ENCODE results near the gene IKBKG. TPM values are rescaled to one million over a fixed set of nuclear protein-coding genes. Genes with fewer than 3 reads are reported as not detected.
A peak's percentile ranks its signal among the peaks of the same experiment; 100 is the strongest.

The IKBKG gene
- total and polyA plus RNA-seq, 2 of the 13 experiments (the other 11 are each of a cell fraction or from before 2014, with no cell fraction given): 30.6 to 44.3 TPM

DNA sequence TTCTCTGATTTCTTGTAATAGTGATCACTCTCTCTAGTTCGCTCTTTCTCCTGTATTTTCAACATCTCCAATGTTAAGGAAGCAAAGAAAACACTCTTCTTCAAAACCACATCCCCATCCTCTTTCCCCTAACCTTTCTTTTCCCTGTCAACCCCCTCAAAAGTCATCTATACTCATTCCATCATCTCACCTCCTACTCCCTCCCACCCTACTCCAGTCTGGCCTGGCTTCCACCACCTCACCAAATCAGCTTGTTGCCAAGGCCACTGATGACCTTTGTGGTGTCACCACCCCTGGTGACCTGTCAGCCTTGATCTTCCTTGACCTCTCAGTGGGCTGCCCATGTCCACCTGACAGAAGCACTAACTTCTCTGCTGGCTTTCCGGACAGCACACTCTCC is 33.7 kb upstream of the IKBKG start:
- Histone ChIP-seq H3K36me3 (replicated peaks in 1 of 2; ENCODE audit: control insufficient read depth in 1 of 2, insufficient read depth in 2 of 2, low read length in 2 of 2) (no peaks in the 10 kb centered on the region), H3K4me2 (ENCODE audit: low read depth, low read length) (no peak overlapping the region), H3K9ac (ENCODE audit: insufficient read depth, low read depth, low read length) (no peak overlapping the region), H4K20me1 (ENCODE audit: insufficient read depth, low read length) (no peaks in the 10 kb centered on the region), H3K79me2 (ENCODE audit: insufficient read depth, low read length) (no peaks in the 10 kb centered on the region), H2AFZ (ENCODE audit: low read length) (no peak overlapping the region), H3K27ac (ENCODE audit: extremely low read length, insufficient read depth, low read length) (no peak overlapping the region), H3K4me1 (ENCODE audit: insufficient read depth, low read length) (peaks cover 25% of the 10 kb centered on the region), H3K27me3 (ENCODE audit: control insufficient read depth in 1 of 2, insufficient read depth in 2 of 2, low read length in 2 of 2) (no peaks in the 10 kb centered on the region), H3K9me3 (ENCODE audit: low read length) (no peaks in the 10 kb centered on the region), H3K4me3 (replicated peaks in 1 of 3; ENCODE audit: insufficient read depth in 1 of 3, low read depth in 2 of 3, low read length in 3 of 3) (no peak overlapping the region)
- intact Hi-C loops (cut with micrococcal nuclease; ENCODE audit: unreplicated experiment): no loop called here
- no peak for TF ChIP-seq ZNF331 (CRISPR knock-in tag; IDR thresholded peaks at IDR 0.05)
- TF ChIP-seq SIX4 (CRISPR knock-in tag; IDR thresholded peaks at IDR 0.05): no peak
- TF ChIP-seq SRF (IDR thresholded peaks at IDR 0.05; ENCODE audit: low read depth, low read length): no peak
- TF ChIP-seq TEAD3 (CRISPR knock-in tag; optimal IDR thresholded peaks at IDR 0.05; ENCODE audit: borderline replicate concordance): no peak
- peak; percentile 61 for TF ChIP-seq NR2F6 (IDR thresholded peaks at IDR 0.05)
- TF ChIP-seq NR2F6 (CRISPR knock-in tag; IDR thresholded peaks at IDR 0.05): no peak
- TF ChIP-seq SOX13 (IDR thresholded peaks at IDR 0.05): no peak
- TF ChIP-seq SOX13 (CRISPR knock-in tag; conservative IDR thresholded peaks at IDR 0.05 in 1 of 2, IDR thresholded peaks at IDR 0.05 in 1 of 2): no peak
- peak; percentile 39; the same call in 1 of the 2 replicates for TF ChIP-seq NR2F2 (IDR thresholded peaks at IDR 0.05; ENCODE audit: borderline replicate concordance, low read depth)
- TF ChIP-seq SALL2 (CRISPR knock-in tag; IDR thresholded peaks at IDR 0.05): no peak
- TF ChIP-seq RAD51 (IDR thresholded peaks at IDR 0.05; ENCODE audit: borderline replicate concordance): no peak
- no peak for TF ChIP-seq ZBTB3 (CRISPR knock-in tag; IDR thresholded peaks at IDR 0.05; ENCODE audit: borderline replicate concordance, low read depth)
- no peak for TF ChIP-seq MAFF (IDR thresholded peaks at IDR 0.05; ENCODE audit: low read depth, low read length)
- 90% methylated on average over 2 of the region's 2 CpGs for WGBS (ENCODE audit: low lambda C conversion rate)
- ChIA-PET CTCF (ENCODE audit: low intra/inter-chr PET ratio, low total read pairs) (no interaction called here), POLR2A (interaction anchor here (1.0 to 1.6 kb wide), 3 partner anchors 13 to 144 kb away, joined by 3 to 5 read pairs (median 3); partner anchors contain the start of gene SLC10A3)
- ATAC-seq (no peak), DNase-seq (ENCODE audit: low spot score) (no peak), FAIRE-seq (no peak)
- no TSS peak for BruUV-seq (replicated peaks)
- in situ Hi-C loops (cut with HindIII; ENCODE audit: extremely low pct_ligation_motif_present, low pct_unique_long_range_greater_than_20kb): no loop called here
